ENCODE results near the gene ADAMTS17.
"Not testable (repeated sequence)": the region's sequence is repeated elsewhere in the genome, so short reads cannot be mapped to it uniquely, and the experiment has no call there.

The ADAMTS17 gene

GRCh38 chr15:99985878-99986277 is 355.9 kb downstream of the ADAMTS17 start:
- DNase-seq, result no peak

GRCh38 chr15:99984491-99985243 is 357.1 kb downstream of the ADAMTS17 start:
- DNase-seq, result no peak

- DNase-seq, result no peak
Observed at GRCh38 chr15:99983886-99984286, 357.9 kb downstream of the ADAMTS17 start.

- no peak for DNase-seq
Observed at GRCh38 chr15:99983171-99983885, 358.4 kb downstream of the ADAMTS17 start.

- no peak for DNase-seq
Observed at GRCh38 chr15:99982662-99983061, 359.1 kb downstream of the ADAMTS17 start.

GRCh38 chr15:99981839-99982658 is 359.7 kb downstream of the ADAMTS17 start:
- no peak for DNase-seq

- DNase-seq, result no peak
Observed at GRCh38 chr15:99981191-99981647, 360.6 kb downstream of the ADAMTS17 start.

- no peak for DNase-seq
Observed at GRCh38 chr15:99980752-99981151, 361.0 kb downstream of the ADAMTS17 start.

GRCh38 chr15:99979886-99980285 is 361.9 kb downstream of the ADAMTS17 start:
- DNase-seq, result not testable (repeated sequence)

- no peak for DNase-seq
Observed at GRCh38 chr15:99979371-99979770, 362.4 kb downstream of the ADAMTS17 start.

- DNase-seq, result no peak
Observed at GRCh38 chr15:99978426-99978825, 363.3 kb downstream of the ADAMTS17 start.

GRCh38 chr15:99977929-99978328 is 363.8 kb downstream of the ADAMTS17 start:
- DNase-seq, result no peak

GRCh38 chr15:99976811-99977271 is 364.9 kb downstream of the ADAMTS17 start:
- no peak for DNase-seq

GRCh38 chr15:99976000-99976399 is 365.8 kb downstream of the ADAMTS17 start:
- no peak for DNase-seq

GRCh38 chr15:99974246-99974645 is 367.5 kb downstream of the ADAMTS17 start:
- DNase-seq, result no peak

GRCh38 chr15:99973351-99973750 is 368.4 kb downstream of the ADAMTS17 start:
- no peak for DNase-seq

- no peak for DNase-seq
Observed at GRCh38 chr15:99970891-99971430, 370.8 kb downstream of the ADAMTS17 start.

GRCh38 chr15:99969261-99969920 is 372.4 kb downstream of the ADAMTS17 start:
- DNase-seq, result no peak

- DNase-seq, result no peak
Observed at GRCh38 chr15:99967841-99968371, 373.9 kb downstream of the ADAMTS17 start.

- DNase-seq, result no peak
Observed at GRCh38 chr15:99966815-99967214, 375.0 kb downstream of the ADAMTS17 start.

GRCh38 chr15:99965376-99965775 is 376.4 kb downstream of the ADAMTS17 start:
- no peak for DNase-seq

- no peak for DNase-seq
Observed at GRCh38 chr15:99963976-99964375, 377.8 kb downstream of the ADAMTS17 start.
